ENCODE results near the gene PDE4B.

- TF ChIP-seq CTCF (conservative IDR thresholded peaks at IDR 0.05; ENCODE audit: low read depth, low read length) = no peak
- no peak for TF ChIP-seq EZH2 (IDR thresholded peaks at IDR 0.05; ENCODE audit: low read length, unreplicated experiment)
These were observed 560.1 kb downstream of the PDE4B start for GRCh38 chr1:66352792-66353191.

Measured in PC-3 (cell line).